HG02678 (cell line): ENCODE measurements around the gene FLT1.

Source experiments
- ATAC-seq: cut with Tn5 transposase; IDR thresholded peaks from one replicate; pipeline ENCODE4 v1.9.1; 2021; ENCODE audit warnings: mild to moderate bottlenecking, moderate library complexity; ENCODE audit not compliant: unreplicated experiment

Gene FLT1

GRCh38 chr13:28396053-28396452 is 98.9 kb downstream of the FLT1 start:
- ATAC-seq: no peak

DNA sequence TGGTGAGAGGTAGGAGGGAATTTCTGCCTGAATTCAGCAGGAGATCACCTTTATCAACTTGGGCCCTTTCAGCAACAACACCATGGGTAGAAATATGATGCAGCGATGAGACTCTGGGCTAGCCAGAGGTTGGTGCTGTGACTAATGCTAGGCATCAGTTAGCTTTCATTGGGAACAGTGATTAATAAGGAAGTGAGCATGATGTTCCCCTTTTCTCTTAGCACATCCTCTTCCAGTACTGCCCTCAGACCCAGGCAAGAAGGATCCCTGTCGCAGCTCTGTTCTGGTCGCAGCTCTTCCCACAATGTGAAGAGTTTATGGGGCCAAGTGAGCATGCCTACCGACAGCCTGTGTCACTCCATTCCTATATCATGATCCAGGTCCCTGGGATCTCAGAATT is 100.5 kb downstream of the FLT1 start:
- ATAC-seq: no peak

DNA sequence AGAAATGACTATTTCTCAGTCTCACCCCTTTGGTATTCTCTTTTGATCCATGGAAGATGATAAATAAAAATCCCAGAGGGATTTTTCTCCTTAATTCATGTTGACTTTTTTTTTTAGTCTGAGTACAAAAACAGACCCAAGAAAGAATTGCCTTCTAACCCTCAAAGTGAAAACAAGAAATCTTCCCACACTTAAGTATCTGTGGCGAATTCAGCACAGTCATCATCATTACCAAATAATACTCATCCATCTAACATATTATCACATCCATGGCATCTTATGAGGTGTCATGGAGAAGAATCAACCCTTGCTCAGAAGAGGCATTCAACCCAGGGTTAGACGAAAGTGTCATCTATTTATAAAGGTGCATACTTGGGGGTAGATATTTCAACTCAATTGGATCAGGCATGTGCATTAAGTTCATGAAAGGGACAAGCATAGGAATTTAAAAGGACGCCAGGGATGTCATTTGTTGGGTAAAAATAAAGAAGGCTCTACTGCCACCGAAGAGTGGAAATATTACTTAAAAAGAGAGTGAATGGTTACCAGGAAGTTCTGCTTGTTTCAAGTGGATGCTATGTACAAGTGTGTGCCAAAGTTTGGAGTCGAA is 101.9 kb downstream of the FLT1 start:
- no peak for ATAC-seq

DNA sequence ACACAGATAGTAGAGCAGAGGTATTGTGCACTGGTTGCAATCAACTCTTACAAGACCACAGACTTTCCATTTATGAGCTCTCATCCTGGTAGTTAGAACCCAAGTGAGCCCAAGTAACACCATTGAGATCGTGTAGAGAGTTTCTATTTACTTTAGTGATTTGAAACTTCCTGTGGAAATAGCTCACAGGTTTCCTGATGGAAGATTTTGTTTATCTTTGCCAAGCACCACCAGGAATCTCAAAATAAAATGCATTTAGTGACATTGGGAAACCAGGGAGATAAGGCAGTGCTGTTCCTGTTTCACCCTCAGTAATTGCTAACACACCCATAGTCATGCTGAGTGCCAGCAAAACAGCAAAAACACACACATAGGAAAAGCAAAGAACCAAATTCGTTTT is 102.5 kb downstream of the FLT1 start:
- ATAC-seq: no peak

DNA sequence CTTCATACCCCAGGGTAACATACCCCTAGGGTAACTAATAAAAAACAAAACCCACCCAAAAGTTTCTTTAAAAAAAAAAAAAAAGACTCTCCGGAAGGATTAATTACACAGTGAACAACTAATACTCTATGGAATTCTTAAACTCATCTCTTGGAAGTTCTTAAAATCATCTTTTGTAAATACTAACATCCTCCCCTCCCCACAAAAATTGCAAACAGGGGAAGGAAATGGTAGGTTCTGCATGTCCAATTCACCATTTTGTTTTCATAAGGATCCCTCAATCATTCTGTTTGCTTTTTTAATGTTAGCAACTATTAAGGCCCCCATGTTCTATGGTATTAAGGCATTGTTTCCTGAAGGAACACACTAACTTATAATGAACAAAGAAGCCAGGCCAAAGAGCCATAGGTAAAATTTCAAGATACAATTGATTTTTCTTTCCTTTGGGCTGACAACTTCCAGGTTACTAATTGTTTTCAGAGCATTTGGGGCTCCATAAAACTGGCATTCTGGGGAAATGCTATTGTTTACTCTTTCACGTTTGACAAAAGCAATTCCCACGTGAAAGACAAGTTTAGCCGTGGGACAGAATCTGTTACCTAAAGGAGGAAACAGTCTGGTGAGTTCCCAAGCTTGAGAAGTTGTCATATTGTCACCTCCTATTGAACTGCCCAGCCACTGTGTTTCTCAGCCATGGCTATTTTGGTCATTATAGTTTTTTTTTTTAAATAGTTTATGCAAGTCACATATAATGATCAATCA is 107.0 kb downstream of the FLT1 start:
- ATAC-seq: no peak

- ATAC-seq: no peak
Measured at GRCh38 chr13:28385362-28385761, 109.6 kb downstream of the FLT1 start.

DNA sequence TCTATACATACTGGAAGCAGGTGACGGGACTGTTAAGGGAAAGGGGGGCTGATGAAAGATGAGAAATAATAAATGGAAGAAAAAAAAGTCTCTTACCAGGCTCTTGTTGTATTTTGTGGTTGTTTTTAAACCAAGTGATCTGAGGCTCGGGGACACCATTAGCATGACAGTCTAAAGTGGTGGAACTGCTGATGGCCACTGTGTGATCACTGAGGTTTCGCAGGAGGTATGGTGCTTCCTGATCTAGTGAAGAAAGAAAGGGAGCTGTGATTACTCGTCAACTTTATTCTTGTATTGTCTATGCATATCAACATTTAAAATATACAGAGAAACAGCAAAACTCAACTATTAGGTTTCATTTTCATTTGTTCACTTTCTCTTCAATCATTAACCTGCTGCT is 110.1 kb downstream of the FLT1 start:
- no peak for ATAC-seq

GRCh38 chr13:28380319-28380718 is 114.6 kb downstream of the FLT1 start:
- no peak for ATAC-seq

DNA sequence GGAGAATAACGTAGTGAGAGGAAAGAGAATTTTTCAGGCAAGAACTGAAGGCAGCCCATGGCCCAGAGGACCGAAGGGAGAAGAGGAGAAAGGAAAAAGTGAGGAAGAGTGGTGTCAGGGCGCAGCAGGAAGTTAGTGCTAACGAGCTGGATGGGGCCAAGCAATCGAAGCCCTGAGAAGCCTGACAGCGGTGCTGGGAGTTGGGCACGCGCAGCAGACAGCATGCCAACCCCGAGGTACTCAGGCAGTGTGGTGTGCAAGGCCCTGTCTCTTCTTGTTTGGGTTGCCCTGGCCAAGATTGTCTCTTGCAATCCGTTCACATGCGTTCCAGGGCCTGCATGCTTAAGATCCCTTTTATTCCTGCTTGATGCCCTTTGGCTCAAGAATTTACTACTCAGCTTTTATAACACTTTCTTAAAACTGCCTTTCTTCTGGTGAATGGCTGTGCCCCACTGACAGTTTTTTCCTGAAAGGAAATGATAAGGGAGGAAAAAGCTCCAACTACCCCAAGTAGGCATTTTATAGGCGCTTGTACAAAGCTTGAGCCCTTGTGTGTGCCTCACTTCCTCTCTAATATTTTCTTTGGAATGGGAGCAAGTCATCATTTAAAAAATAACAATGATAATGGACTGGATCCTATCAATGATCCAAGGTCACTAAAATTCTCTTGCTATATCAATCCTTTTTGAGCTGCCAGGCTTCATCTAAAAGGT is 115.4 kb downstream of the FLT1 start:
- no peak for ATAC-seq

DNA sequence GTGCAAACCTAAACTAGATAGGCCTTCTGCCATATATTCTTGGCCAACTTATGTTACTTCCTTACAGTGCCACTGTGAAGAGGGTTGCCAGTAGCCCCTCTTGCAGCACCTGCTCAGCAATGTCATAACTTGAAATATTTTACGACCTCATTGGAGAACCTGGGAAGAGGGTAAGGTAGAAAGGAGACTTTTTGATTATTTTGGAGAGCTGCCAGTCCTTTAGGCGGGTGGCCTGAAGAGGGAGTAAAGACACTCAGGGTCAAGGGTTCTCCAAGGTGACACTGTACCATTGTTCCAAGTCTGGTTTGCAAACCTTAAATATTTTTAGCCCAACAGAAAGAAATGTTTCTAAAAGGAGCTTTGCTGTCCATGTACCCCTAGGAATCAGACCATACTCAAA is 118.3 kb downstream of the FLT1 start:
- no peak for ATAC-seq

GRCh38 chr13:28375250-28375930 is 119.5 kb downstream of the FLT1 start:
- no peak for ATAC-seq

DNA sequence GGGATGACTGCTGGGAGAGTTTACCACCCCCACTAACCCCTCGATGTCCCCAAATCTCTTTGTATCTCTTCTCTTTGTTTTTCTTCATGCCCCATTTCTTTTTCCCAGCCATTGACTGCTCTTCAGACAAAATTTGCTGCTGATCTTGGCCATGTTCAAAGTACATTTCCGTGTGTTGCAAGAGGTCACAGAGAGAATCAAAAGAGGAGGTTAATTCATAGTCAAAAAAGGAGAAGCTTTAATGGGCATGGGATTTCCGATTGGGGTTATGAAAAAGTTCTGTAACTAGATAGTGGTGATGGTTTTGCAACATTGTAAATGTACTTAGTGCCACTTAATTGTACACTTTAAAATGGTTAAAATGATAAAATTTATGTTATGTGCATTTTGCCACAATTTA is 121.1 kb downstream of the FLT1 start:
- no peak for ATAC-seq

- no peak for ATAC-seq
Measured at GRCh38 chr13:28370448-28370847, 124.5 kb downstream of the FLT1 start.

DNA sequence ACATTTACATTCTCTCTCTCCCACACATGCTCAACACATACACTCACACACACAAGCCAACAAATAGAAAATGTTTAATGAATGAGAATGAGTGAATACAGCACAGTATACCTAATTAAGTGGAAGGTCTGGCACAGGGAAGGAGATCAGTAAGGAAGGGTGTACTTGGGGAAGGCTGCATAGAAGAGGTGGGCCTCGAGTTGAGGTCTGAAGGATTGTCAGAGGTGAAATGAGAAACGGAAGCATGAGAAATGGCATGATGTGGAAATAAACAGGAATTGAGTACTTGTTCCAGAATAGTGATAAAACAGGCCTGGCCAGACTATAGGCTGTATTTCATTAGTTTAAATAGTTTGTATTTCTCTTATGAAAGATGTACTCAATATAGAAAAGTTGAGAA is 136.2 kb downstream of the FLT1 start:
- ATAC-seq: no peak

DNA sequence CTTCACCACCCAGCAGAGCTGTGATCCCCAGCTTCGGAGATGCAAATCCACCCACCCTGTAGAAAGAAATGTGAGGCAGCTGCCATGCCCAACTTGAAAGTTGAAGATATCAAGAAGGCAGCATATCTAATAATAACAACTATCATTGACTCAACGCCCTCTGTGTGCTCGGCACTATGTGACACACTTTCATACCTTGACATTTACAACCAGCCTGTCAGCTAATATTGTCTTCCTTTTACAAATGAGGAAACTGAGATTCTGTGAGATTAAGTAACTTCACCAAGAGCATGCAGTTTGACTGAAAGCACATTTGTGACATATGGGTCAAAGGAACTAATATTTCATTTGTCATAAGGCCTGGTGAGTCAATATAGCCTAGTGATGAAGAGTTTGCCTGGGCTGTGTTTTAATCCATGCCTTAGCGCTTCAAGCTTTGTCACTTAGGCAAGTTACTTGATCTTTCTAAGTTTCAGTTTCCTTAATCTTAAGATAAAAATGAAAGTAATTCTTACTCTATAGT is 137.0 kb downstream of the FLT1 start:
- no peak for ATAC-seq

DNA sequence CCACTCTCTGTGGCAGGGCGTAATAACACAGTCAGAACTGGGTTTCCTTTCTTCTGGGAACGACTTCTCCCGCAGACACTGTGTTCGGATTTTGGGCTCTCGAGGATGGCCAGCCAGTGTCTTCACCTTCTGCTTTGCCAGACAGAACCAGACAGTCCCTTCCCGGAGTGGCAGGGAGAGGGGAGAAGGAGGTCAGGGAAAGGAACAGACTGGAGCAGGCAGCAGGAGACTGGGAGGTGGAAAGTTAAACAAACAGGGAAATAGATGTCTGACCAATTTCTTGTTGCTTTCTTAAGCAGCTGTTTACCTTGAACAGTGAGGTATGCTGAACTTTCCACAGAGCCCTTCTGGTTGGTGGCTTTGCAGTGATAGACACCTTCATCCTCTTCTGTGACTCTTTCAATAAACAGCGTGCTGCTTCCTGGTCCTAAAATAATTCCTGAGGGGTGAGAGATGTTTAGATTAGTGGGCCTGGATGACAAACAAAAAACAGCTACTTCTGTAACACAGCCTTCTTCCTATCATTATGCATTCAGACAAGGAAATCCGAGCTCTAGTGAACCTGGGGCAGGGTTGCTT is 137.6 kb downstream of the FLT1 start:
- no peak for ATAC-seq

GRCh38 chr13:28356561-28357021 is 138.3 kb downstream of the FLT1 start:
- ATAC-seq: no peak

GRCh38 chr13:28355822-28356371 is 139.0 kb downstream of the FLT1 start:
- no peak for ATAC-seq

DNA sequence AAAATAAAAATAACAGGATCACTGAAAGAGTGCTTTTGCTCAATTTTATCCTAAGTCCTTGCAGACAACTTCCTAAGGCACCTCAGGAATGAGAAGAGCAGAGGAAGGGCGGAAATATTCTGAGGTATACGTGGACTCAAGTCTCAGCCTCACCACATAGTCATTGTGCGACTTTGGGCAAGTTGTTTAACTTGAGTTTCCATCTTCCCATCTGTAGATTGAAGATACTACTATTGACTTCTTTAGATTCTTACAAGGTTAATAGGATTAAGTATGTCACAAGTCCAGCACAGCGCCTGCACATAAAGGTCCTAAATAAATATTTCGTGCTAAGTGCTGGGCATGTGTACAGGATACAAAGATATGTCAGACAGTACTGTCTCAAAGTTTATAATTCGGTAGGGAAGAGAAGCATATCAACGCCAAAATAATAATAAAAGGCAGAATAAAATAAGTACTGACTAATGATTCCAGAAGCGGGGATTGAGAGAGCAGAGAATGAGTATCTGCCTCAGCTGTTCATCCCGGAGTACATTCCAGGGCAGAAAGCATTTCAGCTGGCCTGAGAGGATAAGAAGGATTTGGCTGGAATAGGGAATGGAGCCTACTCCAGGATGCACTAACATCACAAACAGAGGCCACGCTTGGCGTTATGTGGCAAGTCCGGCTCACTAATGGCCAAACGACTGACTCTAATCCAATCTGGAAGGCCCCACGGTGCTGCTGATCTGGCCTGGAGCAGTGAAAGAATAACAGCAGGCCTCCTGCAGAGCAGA is 139.7 kb downstream of the FLT1 start:
- no peak for ATAC-seq

DNA sequence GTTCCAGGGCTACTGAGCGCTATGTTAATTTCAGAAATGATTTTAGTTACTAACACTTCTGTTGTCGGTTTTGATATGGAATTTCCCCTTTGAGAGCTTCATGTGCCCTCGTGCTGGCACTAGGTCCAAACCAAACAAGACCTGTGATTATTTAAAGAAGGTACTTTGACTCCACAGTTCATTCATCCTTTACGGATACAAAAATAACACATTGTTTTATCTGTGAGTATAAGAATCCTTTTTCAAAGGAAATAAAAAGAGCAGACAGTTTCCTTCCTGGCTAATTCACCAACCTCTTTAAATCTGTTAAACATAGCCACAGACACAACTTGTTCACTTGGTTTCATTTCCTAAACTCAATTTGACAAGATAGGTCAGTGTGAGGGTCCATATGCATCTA is 141.2 kb downstream of the FLT1 start:
- ATAC-seq: no peak
